Activated naive CD4-positive, alpha-beta T cell treated with anti-CD3 and anti-CD28 coated beads, Interleukin-2, amount 50 U/mL, for 16 hours (primary cell): ENCODE data around the gene CALML3.
"Not testable (repeated sequence)": the region's sequence is repeated elsewhere in the genome, so short reads cannot be mapped to it uniquely, and the experiment has no call there.

Experiments
- DNase-seq: peaks from one replicate; pipeline ENCODE4 v3.0.0-alpha.2; 2020

Gene CALML3

DNA sequence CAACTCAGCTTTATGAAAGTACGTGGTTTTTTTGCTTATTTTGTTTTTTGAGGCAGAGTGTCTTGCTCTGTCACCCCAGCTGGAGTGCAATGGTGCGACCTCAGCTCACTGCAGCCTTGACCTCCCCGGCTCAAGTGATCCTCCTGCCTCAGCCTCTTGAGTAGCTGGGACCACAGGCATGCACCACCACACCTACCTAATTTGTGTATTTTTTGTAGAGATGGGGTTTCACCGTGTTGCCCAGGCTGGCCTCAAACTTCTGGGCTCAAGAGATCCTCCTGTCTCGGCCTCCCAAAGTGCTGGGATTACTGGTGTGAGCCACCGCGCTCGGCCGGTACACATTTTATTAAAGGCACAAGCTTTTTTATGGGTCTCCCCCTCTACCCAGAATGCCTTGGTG lies 34.3 kb downstream of the CALML3 start:
- not testable (repeated sequence) for DNase-seq

DNA sequence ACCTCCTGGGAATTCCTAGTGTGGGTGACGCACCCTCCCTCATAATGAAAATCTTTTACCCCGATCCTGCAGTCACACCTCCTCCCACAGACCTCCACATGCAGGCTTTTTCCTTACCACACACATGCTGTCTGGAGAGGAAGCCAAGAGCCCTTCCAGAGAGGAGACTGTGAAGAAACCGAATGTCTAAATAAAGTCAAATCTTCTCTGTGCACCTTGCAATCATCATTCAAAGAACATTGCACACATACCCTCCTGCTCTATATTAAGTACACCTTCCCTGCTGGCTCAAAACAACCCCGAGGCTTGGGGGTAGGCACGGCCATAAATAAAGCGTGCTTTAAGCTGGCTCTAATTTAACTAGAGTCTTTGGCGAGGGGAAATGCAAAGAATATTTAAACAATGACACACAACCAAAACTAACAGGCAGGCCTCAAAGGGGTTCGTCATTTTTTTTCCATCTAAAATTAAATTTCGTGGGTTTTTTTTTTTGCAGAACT lies 34.9 kb downstream of the CALML3 start:
- DNase-seq = no peak

GRCh38 chr10:5560142-5560816 lies 35.5 kb downstream of the CALML3 start:
- no peak for DNase-seq

GRCh38 chr10:5560817-5561703 lies 36.3 kb downstream of the CALML3 start:
- no peak for DNase-seq

DNA sequence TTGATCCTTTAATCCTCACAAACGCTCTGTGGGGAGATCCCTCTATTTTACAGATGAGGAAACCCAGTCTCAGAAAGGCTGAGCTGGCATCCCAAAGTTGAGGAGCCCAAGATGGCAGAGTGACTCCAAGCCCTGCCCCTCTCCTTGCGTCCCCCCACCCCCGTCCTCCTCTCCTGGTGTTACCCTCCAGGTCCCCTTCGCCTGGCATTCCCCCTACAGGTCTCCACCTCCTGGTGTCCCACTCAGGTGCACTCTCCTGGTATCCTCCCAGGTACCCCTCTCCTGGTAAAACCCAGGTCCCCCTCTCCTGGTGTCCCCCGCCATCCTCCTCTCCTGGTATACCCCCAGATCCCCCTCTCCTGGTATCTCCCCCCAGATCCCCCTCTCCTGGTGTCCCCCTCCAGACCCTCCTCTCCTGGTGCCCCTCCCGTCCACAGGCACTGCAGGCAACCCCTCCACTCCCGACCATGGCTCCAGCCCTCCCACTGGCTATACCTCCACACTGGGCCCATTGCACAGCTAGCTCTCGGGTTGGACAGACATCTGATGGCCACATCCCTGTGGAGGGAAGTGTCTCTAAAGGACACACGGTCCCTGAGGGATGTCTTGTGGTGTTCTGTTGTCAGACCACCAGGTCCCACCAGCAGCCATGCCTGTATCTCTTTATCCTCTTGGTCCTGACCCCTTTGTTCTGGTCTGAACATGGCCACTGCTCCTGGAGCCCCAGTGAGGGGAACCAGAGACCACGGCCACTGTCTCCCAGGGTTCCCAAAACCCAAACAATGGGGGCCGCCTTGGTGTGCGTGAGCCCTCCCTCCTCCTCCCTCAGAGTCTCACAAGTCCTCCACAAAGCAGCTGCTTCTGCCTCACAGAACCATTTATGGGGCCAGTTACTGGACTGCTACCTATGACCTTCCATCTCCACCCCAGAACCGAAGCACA lies 37.2 kb downstream of the CALML3 start:
- no peak for DNase-seq

GRCh38 chr10:5563321-5563961 lies 38.7 kb downstream of the CALML3 start:
- no peak for DNase-seq

DNA sequence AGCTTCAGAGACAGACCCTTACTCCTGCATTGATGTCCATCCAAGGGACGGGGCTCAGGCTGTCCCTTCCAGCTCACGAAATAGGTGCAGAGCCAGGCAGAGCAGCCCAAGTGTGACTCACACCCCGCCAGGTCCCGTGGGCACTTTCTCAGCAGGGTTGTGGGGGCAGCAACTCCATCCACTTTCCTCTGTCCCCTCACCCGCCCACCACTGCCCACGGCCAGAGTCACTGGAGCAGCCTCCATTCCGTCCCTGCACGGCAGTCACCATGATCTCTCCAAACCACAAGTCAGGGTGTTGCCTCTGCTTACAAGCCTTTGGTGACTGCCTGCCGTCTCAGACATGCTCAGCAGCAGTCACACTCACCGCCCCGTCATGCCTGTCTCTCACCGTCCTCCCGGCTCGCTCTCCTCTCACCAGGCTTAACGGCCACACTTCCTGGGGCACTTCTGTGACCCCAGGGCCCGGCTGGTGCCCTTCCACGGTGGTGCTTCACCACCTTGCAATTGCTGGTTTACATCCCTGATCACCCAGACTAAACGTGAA lies 39.3 kb downstream of the CALML3 start:
- peak; percentile 54 for DNase-seq

GRCh38 chr10:5564537-5565204 lies 39.9 kb downstream of the CALML3 start:
- no peak for DNase-seq

- DNase-seq = no peak
Observed at GRCh38 chr10:5565205-5565545, 40.4 kb downstream of the CALML3 start.

- DNase-seq = no peak
Observed at GRCh38 chr10:5565671-5566581, 41.2 kb downstream of the CALML3 start.

DNA sequence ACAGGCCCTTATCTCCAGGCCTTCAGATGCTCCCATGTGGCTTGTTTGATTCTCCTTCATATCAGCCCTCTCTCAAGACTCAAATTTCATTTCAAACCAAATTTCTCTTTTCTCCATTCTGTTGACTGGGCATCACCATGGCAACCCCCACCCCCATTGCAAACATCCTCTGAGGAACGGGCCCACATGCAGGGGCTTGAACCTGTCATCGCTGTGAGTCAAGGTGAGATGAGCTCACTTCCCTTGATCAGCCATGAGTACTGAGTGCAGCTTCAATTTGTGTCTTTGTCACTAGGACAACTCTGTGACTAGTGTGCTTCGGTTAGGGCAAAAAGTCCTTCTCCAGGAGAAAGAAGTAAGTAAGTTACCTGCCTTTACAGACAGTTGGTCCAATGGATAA lies 41.9 kb downstream of the CALML3 start:
- DNase-seq = peak; percentile 58

GRCh38 chr10:5567477-5567876 lies 42.7 kb downstream of the CALML3 start:
- DNase-seq = no peak

DNA sequence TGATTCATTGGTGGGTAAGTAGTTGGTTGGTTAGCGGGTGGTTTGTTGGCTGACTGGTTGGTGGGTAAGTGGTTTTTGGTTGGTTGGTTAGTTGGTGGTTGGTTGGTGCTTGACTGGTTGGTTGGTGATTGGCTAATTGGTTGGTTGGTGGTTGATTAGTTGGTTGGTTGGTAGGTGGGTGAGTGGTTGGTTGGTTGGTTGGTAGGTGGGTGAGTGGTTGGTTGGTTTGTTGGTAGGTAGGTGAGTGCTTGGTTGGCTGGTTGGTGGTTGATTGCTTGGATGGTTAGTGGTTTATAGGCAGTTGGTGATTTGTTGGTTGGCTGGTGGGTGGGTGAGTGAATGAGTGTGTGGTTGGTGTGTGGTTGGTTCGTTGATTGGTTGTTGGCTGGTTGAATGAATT lies 44.2 kb downstream of the CALML3 start:
- no peak for DNase-seq

DNA sequence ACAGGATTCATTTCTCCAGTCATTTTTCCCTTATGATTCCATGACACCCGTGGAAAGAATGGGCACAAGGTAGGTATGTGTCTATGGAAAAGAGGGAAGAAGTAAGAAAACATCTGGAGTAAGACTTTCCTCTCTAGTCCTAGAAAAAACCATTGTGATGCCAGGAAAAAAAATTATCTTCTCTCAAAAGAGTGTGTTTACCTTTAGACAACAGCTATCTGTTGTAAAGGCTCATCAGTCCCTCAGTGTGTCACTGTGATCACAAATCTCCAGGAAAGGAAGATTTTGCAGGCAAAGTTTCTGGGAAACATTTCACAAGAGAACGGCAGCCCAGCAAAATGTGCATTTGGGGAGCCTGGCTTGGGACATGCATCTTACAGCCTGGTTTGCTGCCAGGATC lies 44.8 kb downstream of the CALML3 start:
- DNase-seq = no peak

GRCh38 chr10:5570007-5570655 lies 45.4 kb downstream of the CALML3 start:
- DNase-seq = no peak

DNA sequence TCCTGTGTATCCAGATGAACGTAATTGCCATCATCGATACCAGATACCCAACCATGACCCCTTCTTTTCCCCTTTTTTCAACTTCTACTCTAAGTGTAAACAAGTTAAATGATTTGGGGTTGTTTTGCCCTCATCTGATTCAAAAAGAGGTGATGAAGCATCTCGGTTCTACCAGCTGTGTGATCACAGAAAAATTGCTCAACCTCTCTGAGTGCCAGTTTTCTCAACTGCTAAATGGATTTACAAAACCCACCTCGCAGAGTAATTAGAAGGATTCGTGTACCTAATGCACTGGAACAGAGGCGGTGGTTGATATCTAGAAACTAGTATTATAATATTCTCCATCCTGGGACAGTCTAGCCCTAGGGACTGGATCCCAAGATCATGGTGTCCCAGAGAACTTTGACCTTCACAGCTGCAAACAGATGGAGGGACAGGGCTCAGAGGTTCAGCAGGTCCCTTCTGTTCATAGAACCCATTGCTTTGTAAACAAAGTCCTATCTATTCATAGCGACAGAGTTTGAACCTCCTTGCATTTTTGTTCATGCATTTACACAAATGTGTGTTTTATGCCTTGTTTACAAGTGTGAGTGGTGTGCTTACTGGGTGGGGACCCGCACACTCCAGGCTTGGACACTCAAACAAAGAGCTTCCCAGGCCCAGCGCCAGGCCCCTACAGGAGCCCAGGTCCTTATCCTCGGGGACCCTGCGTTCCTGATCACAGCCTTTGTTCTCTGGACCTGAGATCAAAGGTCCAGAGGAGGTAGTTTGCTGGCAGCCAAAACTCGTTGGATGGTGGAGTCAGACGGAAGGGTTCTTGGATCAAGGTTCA lies 46.4 kb downstream of the CALML3 start:
- no peak for DNase-seq

- no peak for DNase-seq
Observed at GRCh38 chr10:5571826-5572225, 47.1 kb downstream of the CALML3 start.

GRCh38 chr10:5573319-5573950 lies 48.7 kb downstream of the CALML3 start:
- DNase-seq = no peak
